Trophoblast cell (in vitro differentiated cells and primary cell): ENCODE data around the gene PTPRT.

Experiments used
- DNase-seq, 2 donors: peaks; one replicate each; pipeline ENCODE4 v3.0.0-alpha.2; 2016
- H2AFZ ChIP-seq: 2 replicates; pipeline ENCODE4 v1.6.1; 2013; ENCODE audit warnings: low read length, moderate library complexity, mild to moderate bottlenecking; ENCODE audit not compliant: insufficient read depth, poor library complexity
- H2AK5ac ChIP-seq: 2 replicates; pipeline ENCODE4 v1.6.1; 2013; ENCODE audit warnings: mild to moderate bottlenecking, low read length
- H2BK120ac ChIP-seq: 2 replicates; pipeline ENCODE4 v1.6.1; 2013; ENCODE audit warnings: low read length, mild to moderate bottlenecking, moderate library complexity; ENCODE audit not compliant: insufficient read depth, poor library complexity
- H2BK12ac ChIP-seq: 2 replicates; pipeline ENCODE4 v1.6.1; 2013; ENCODE audit warnings: mild to moderate bottlenecking, low read length, moderate library complexity
- H2BK5ac ChIP-seq: 2 replicates; pipeline ENCODE4 v1.6.1; 2013; ENCODE audit warnings: low read length, low read depth, moderate library complexity, mild to moderate bottlenecking; ENCODE audit not compliant: poor library complexity
- H3K14ac ChIP-seq: 2 replicates; pipeline ENCODE4 v1.6.1; 2013; ENCODE audit warnings: mild to moderate bottlenecking, low read length
- H3K18ac ChIP-seq: 2 replicates; pipeline ENCODE4 v1.6.1; 2013; ENCODE audit warnings: mild to moderate bottlenecking, low read length
- H3K23ac ChIP-seq: 2 replicates; pipeline ENCODE4 v1.6.1; 2013; ENCODE audit warnings: low read length
- H3K27ac ChIP-seq: 2 replicates; pipeline ENCODE4 v1.5.1; 2013; ENCODE audit warnings: low read depth, mild to moderate bottlenecking, inconsistent platforms, low read length, moderate library complexity
- H3K27me3 ChIP-seq: 2 replicates; pipeline ENCODE4 v1.6.1; 2013; ENCODE audit warnings: inconsistent platforms, mild to moderate bottlenecking, low read length, moderate library complexity; ENCODE audit not compliant: insufficient read depth
- H3K36me3 ChIP-seq, 2 experiments: 1 replicate in 1 of 2; 2 replicates in 1 of 2; pipeline ENCODE4 v1.6.1; 2013; ENCODE audit warnings: low read length in 2 of 2, mild to moderate bottlenecking in 2 of 2, moderate library complexity in 1 of 2; ENCODE audit not compliant: insufficient read depth in 2 of 2, control insufficient read depth in 1 of 2
- H3K4ac ChIP-seq: 2 replicates; pipeline ENCODE4 v1.6.1; 2013; ENCODE audit warnings: low read depth, mild to moderate bottlenecking, low read length, moderate library complexity
- H3K4me1 ChIP-seq, 2 experiments: 1 replicate in 1 of 2; 2 replicates in 1 of 2; pipeline ENCODE4 v1.6.1; 2013; ENCODE audit warnings: low read length in 2 of 2, mild to moderate bottlenecking in 2 of 2, moderate library complexity in 1 of 2; ENCODE audit not compliant: insufficient read depth in 2 of 2, control insufficient read depth in 1 of 2
- H3K4me2 ChIP-seq: 2 replicates; pipeline ENCODE4 v1.6.1; 2013; ENCODE audit warnings: inconsistent platforms, mild to moderate bottlenecking, low read length, moderate library complexity
- H3K4me3 ChIP-seq: 2 replicates; pipeline ENCODE4 v1.5.1; 2013; ENCODE audit warnings: mild to moderate bottlenecking, low read depth, low read length, inconsistent platforms
- H3K79me1 ChIP-seq: one replicate; pipeline ENCODE4 v1.6.1; 2013; ENCODE audit warnings: low read length
- H3K79me2 ChIP-seq: 2 replicates; pipeline ENCODE4 v1.6.1; 2013; ENCODE audit warnings: low read length, mild to moderate bottlenecking; ENCODE audit not compliant: control insufficient read depth, insufficient read depth, poor library complexity
- H3K9ac ChIP-seq: 2 replicates; pipeline ENCODE4 v1.6.1; 2013; ENCODE audit warnings: mild to moderate bottlenecking, low read length
- H3K9me3 ChIP-seq: 2 replicates; pipeline ENCODE4 v1.6.1; 2013; ENCODE audit warnings: low read depth, mild to moderate bottlenecking, control low read depth, inconsistent platforms, low read length; ENCODE audit not compliant: insufficient read depth
- H4K12ac ChIP-seq: 2 replicates; pipeline ENCODE4 v1.6.1; 2013; ENCODE audit warnings: low read depth, mild to moderate bottlenecking, low read length, moderate library complexity
- H4K8ac ChIP-seq: 2 replicates; pipeline ENCODE4 v1.6.1; 2013; ENCODE audit warnings: low read depth, mild to moderate bottlenecking, low read length, moderate library complexity
- H4K91ac ChIP-seq: one replicate; pipeline ENCODE4 v1.6.1; 2013; ENCODE audit warnings: low read depth, mild to moderate bottlenecking, low read length, moderate library complexity
- WGBS: extraction: QIAGEN DNeasy Blood & Tissue Kit; methylation state at CpG from one replicate; pipeline ENCODE4 v1.1.7; 2013; ENCODE audit warnings: missing lambda C conversion rate; ENCODE audit not compliant: insufficient read length, insufficient coverage; ENCODE audit errors: extremely low coverage; 5-methylcytosine and 5-hydroxymethylcytosine counted together

The PTPRT gene

GRCh38 chr20:42100137-42100704 lies 1089.5 kb downstream of the PTPRT start:
- no peak overlapping the region for H4K8ac ChIP-seq
- WGBS = no CpG with 5 or more reads among the region's 9 CpGs

GRCh38 chr20:42099101-42099500 lies 1090.6 kb downstream of the PTPRT start:
- Histone ChIP-seq H4K12ac (no peak overlapping the region), H3K4me2 (no peak overlapping the region), H3K18ac (no peak overlapping the region), H3K4ac (no peak overlapping the region), H2BK5ac (no peak overlapping the region), H2BK12ac (no peak overlapping the region), H3K4me1 (no peaks in the 10 kb centered on the region), H3K79me1 (no peaks in the 10 kb centered on the region), H3K23ac (no peak overlapping the region), H3K79me2 (no peaks in the 10 kb centered on the region), H2AFZ (no peak overlapping the region), H2BK120ac (no peak overlapping the region), H3K9ac (no peak overlapping the region), H2AK5ac (no peak overlapping the region), H3K27ac (no peak overlapping the region), H4K91ac (no peak overlapping the region), H3K9me3 (peaks cover 1% of the 10 kb centered on the region), H3K27me3 (no peaks in the 10 kb centered on the region), H3K36me3 (no peaks in the 10 kb centered on the region), H4K8ac (no peak overlapping the region), H3K14ac (no peak overlapping the region), H3K4me3 (no peak overlapping the region)
- DNase-seq = no peak
- WGBS = no CpG with 5 or more reads among the region's 7 CpGs

More at GRCh38 chr20:42100137-42100704, 1089.5 kb downstream of the PTPRT start:
- H3K9ac ChIP-seq = no peak overlapping the region
- no peak overlapping the region for H3K27ac ChIP-seq
- H3K18ac ChIP-seq = no peak overlapping the region
- no peak overlapping the region for H3K23ac ChIP-seq
- H3K4ac ChIP-seq = no peak overlapping the region
- H3K79me1 ChIP-seq = no peaks in the 10 kb centered on the region
- H2BK120ac ChIP-seq = no peak overlapping the region
- peaks cover 1% of the 10 kb centered on the region for H3K9me3 ChIP-seq
- H2BK5ac ChIP-seq = no peak overlapping the region
- H3K4me2 ChIP-seq = no peak overlapping the region
- no peak overlapping the region for H3K14ac ChIP-seq
- H2BK12ac ChIP-seq = no peak overlapping the region
- no peaks in the 10 kb centered on the region for H3K79me2 ChIP-seq
- no peak for DNase-seq
- H3K36me3 ChIP-seq = no peaks in the 10 kb centered on the region
- no peak overlapping the region for H4K12ac ChIP-seq
- no peak overlapping the region for H2AK5ac ChIP-seq
- H2AFZ ChIP-seq = no peak overlapping the region
- no peak overlapping the region for H4K91ac ChIP-seq
- no peak overlapping the region for H3K4me3 ChIP-seq
- no peaks in the 10 kb centered on the region for H3K27me3 ChIP-seq
- no peaks in the 10 kb centered on the region for H3K4me1 ChIP-seq

- H3K9ac ChIP-seq = no peak overlapping the region
- H3K4me1 ChIP-seq = no peaks in the 10 kb centered on the region
- no peak overlapping the region for H3K27ac ChIP-seq
- H3K79me2 ChIP-seq = no peaks in the 10 kb centered on the region
- H2BK5ac ChIP-seq = no peak overlapping the region
- H2BK120ac ChIP-seq = no peak overlapping the region
- H4K91ac ChIP-seq = no peak overlapping the region
- no peaks in the 10 kb centered on the region for H3K36me3 ChIP-seq
- no peak overlapping the region for H3K14ac ChIP-seq
- no peak overlapping the region for H4K8ac ChIP-seq
- H2AK5ac ChIP-seq = no peak overlapping the region
- no peak overlapping the region for H3K23ac ChIP-seq
- DNase-seq = no peak
- H3K4ac ChIP-seq = no peak overlapping the region
- H3K18ac ChIP-seq = no peak overlapping the region
- no peak overlapping the region for H4K12ac ChIP-seq
- WGBS = no CpG with 5 or more reads among the region's 8 CpGs
- peaks cover 1% of the 10 kb centered on the region for H3K9me3 ChIP-seq
- H2AFZ ChIP-seq = no peak overlapping the region
- H3K4me2 ChIP-seq = no peak overlapping the region
- H3K4me3 ChIP-seq = no peak overlapping the region
- H3K79me1 ChIP-seq = no peaks in the 10 kb centered on the region
- H3K27me3 ChIP-seq = no peaks in the 10 kb centered on the region
- no peak overlapping the region for H2BK12ac ChIP-seq
Observed at GRCh38 chr20:42098418-42098817, 1091.3 kb downstream of the PTPRT start.

GRCh38 chr20:42097741-42098140 lies 1092.0 kb downstream of the PTPRT start:
- Histone ChIP-seq H4K8ac (no peak overlapping the region), H4K12ac (no peak overlapping the region), H3K36me3 (no peaks in the 10 kb centered on the region), H3K4me3 (no peak overlapping the region), H2BK5ac (no peak overlapping the region), H3K79me1 (no peaks in the 10 kb centered on the region), H3K23ac (no peak overlapping the region), H3K9me3 (peaks cover under 1% of the 10 kb centered on the region), H3K79me2 (no peaks in the 10 kb centered on the region), H3K27ac (no peak overlapping the region), H4K91ac (no peak overlapping the region), H2BK12ac (no peak overlapping the region), H3K14ac (no peak overlapping the region), H3K4me2 (no peak overlapping the region), H3K18ac (no peak overlapping the region), H3K27me3 (no peaks in the 10 kb centered on the region), H2AK5ac (no peak overlapping the region), H2BK120ac (no peak overlapping the region), H3K4me1 (no peaks in the 10 kb centered on the region), H3K9ac (no peak overlapping the region), H2AFZ (no peak overlapping the region), H3K4ac (no peak overlapping the region)
- WGBS = no CpG with 5 or more reads among the region's 5 CpGs
- no peak for DNase-seq
